IMR-90 (cell line): ENCODE data around the gene APPBP2.
"Not testable (repeated sequence)": the region's sequence is repeated elsewhere in the genome, so short reads cannot be mapped to it uniquely, and the experiment has no call there.

Experiments
- BHLHE40 ChIP-seq: fragments of 150-350 bp; IDR thresholded peaks from 2 replicates; pipeline ENCODE4 v1.6.1; 2016; ENCODE audit warnings: mild to moderate bottlenecking, low read depth, low read length
- CEBPB ChIP-seq: IDR thresholded peaks from 2 replicates; pipeline ENCODE4 v1.6.1; 2012; ENCODE audit warnings: low read depth, low read length, improper control_type of control experiment
- MAFK ChIP-seq: IDR thresholded peaks from 2 replicates; pipeline ENCODE4 v1.6.1; 2012; ENCODE audit warnings: low read depth, low read length, improper control_type of control experiment
- MAZ ChIP-seq: IDR thresholded peaks from 2 replicates; pipeline ENCODE4 v1.6.1; 2012; ENCODE audit warnings: low read depth, mild to moderate bottlenecking, low read length, improper control_type of control experiment, moderate library complexity, borderline replicate concordance
- MXI1 ChIP-seq: IDR thresholded peaks from 2 replicates; pipeline ENCODE4 v1.6.1; 2012; ENCODE audit warnings: low read depth, mild to moderate bottlenecking, low read length, moderate library complexity, borderline replicate concordance
- NFE2L2 ChIP-seq: fragments of 150-350 bp; IDR thresholded peaks from 2 replicates; pipeline ENCODE4 v1.6.1; 2016; ENCODE audit warnings: low read depth, mild to moderate bottlenecking, low read length
- POLR2A ChIP-seq: IDR thresholded peaks from 2 replicates; pipeline ENCODE4 v1.6.1; 2012; ENCODE audit warnings: mild to moderate bottlenecking, low read depth, low read length
- RAD21 ChIP-seq: IDR thresholded peaks from 2 replicates; pipeline ENCODE4 v1.6.1; 2012; ENCODE audit warnings: low read length, improper control_type of control experiment
- RCOR1 ChIP-seq: IDR thresholded peaks from 2 replicates; pipeline ENCODE4 v1.6.1; 2012; ENCODE audit warnings: mild to moderate bottlenecking, low read length, improper control_type of control experiment; ENCODE audit not compliant: insufficient replicate concordance
- SMC3 ChIP-seq: fragments of 150-350 bp; IDR thresholded peaks from 2 replicates; pipeline ENCODE4 v1.6.1; 2016; ENCODE audit warnings: low read depth, mild to moderate bottlenecking, antibody characterized with exemption, low read length, moderate library complexity
- TF ChIP-seq, protein P1 (sequence below): conservative IDR thresholded peaks from 2 replicates; pipeline ENCODE4 v1.5.1; 2012; ENCODE audit warnings: mild to moderate bottlenecking, low read depth, low read length, improper control_type of control experiment
- TF ChIP-seq, protein P2 (sequence below): fragments of 150-350 bp; IDR thresholded peaks from 2 replicates; pipeline ENCODE4 v1.6.1; 2017; ENCODE audit warnings: mild to moderate bottlenecking, antibody characterized with exemption, low read length, low read depth

DNA sequence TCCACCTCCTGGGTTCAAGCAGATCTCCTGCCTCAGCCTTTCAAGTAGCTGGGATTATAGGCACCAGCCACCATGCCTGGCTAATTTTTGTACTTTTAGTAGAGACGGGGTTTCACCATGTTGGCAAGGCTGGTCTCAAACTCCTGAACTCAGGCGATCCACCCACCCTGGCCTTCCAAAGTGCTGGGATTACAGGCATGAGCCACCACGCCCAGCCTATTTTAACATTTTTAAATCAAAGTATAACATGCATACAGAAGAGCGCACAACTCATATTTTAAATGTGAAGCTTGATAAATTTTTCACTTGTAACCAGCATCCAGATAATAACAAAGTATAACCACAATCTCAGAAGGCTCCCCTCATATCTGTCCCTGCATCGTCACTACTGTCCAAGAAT, 10.8 kb downstream of the APPBP2 start:
- TF ChIP-seq, protein P1, sequence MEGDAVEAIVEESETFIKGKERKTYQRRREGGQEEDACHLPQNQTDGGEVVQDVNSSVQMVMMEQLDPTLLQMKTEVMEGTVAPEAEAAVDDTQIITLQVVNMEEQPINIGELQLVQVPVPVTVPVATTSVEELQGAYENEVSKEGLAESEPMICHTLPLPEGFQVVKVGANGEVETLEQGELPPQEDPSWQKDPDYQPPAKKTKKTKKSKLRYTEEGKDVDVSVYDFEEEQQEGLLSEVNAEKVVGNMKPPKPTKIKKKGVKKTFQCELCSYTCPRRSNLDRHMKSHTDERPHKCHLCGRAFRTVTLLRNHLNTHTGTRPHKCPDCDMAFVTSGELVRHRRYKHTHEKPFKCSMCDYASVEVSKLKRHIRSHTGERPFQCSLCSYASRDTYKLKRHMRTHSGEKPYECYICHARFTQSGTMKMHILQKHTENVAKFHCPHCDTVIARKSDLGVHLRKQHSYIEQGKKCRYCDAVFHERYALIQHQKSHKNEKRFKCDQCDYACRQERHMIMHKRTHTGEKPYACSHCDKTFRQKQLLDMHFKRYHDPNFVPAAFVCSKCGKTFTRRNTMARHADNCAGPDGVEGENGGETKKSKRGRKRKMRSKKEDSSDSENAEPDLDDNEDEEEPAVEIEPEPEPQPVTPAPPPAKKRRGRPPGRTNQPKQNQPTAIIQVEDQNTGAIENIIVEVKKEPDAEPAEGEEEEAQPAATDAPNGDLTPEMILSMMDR = not testable (repeated sequence)
- TF ChIP-seq MAZ, RCOR1, POLR2A, BHLHE40, CEBPB, SMC3, MXI1, RAD21, MAFK, NFE2L2: not testable (repeated sequence)
- TF ChIP-seq, protein P2, sequence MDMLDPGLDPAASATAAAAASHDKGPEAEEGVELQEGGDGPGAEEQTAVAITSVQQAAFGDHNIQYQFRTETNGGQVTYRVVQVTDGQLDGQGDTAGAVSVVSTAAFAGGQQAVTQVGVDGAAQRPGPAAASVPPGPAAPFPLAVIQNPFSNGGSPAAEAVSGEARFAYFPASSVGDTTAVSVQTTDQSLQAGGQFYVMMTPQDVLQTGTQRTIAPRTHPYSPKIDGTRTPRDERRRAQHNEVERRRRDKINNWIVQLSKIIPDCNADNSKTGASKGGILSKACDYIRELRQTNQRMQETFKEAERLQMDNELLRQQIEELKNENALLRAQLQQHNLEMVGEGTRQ = not testable (repeated sequence)
